Superior temporal gyrus (tissue), 1 donor: ENCODE data around the gene ACSL6.
"Not testable (repeated sequence)": the region's sequence is repeated elsewhere in the genome, so short reads cannot be mapped to it uniquely, and the experiment has no call there.

Source experiments
- DNase-seq: peaks from one replicate; pipeline ENCODE4 v3.0.0-alpha.2; 2016; ENCODE audit errors: extremely low spot score

The ACSL6 gene

GRCh38 chr5:131942016-131942415, 69.4 kb downstream of the ACSL6 start:
- DNase-seq = no peak

GRCh38 chr5:131939690-131940345, 71.6 kb downstream of the ACSL6 start:
- no peak for DNase-seq

GRCh38 chr5:131932235-131932634, 79.2 kb downstream of the ACSL6 start:
- DNase-seq = no peak

GRCh38 chr5:131928957-131929356, 82.5 kb downstream of the ACSL6 start:
- no peak for DNase-seq

GRCh38 chr5:131926168-131926567, 85.3 kb downstream of the ACSL6 start:
- DNase-seq = no peak

GRCh38 chr5:131916481-131916880, 95.0 kb downstream of the ACSL6 start:
- DNase-seq = no peak

- DNase-seq = no peak
Observed at GRCh38 chr5:131914472-131914871, 97.0 kb downstream of the ACSL6 start.

GRCh38 chr5:131913603-131914002, 97.9 kb downstream of the ACSL6 start:
- no peak for DNase-seq

- DNase-seq = no peak
Observed at GRCh38 chr5:131906668-131907067, 104.8 kb downstream of the ACSL6 start.

GRCh38 chr5:131902266-131902665, 109.2 kb downstream of the ACSL6 start:
- DNase-seq = not testable (repeated sequence)
